C4-2B (cell line): Measurements from ENCODE around the gene BTBD8.

Experiments used
- ZFX ChIP-seq: fragments of 450-650 bp; IDR thresholded peaks from 2 replicates; pipeline ENCODE4 v1.6.1; 2017
- TF ChIP-seq, protein P1 (sequence below): fragments of 450-650 bp; conservative IDR thresholded peaks from 2 replicates; pipeline ENCODE4 v1.5.1; 2017; ENCODE audit warnings: mild to moderate bottlenecking

DNA sequence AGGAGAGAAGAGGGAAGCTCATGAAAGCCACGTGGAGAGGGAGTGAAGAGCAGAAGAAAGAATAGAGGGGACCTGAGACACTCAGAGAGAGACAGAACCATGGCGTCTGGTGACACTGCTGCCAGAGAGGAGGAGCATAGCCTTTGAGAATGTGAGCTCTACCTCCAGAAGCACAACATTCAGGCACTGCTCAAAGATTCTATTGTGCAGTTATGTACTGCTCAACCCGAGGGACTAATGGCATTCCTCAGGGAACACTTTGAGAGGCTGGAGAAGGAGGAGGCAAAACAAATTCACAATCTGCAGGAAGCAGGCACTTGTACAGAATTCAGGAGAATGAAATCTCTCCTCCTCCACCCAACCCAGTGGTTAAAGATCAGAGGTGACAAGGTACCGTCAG is 45.1 kb downstream of the BTBD8 start:
- TF ChIP-seq, protein P1, sequence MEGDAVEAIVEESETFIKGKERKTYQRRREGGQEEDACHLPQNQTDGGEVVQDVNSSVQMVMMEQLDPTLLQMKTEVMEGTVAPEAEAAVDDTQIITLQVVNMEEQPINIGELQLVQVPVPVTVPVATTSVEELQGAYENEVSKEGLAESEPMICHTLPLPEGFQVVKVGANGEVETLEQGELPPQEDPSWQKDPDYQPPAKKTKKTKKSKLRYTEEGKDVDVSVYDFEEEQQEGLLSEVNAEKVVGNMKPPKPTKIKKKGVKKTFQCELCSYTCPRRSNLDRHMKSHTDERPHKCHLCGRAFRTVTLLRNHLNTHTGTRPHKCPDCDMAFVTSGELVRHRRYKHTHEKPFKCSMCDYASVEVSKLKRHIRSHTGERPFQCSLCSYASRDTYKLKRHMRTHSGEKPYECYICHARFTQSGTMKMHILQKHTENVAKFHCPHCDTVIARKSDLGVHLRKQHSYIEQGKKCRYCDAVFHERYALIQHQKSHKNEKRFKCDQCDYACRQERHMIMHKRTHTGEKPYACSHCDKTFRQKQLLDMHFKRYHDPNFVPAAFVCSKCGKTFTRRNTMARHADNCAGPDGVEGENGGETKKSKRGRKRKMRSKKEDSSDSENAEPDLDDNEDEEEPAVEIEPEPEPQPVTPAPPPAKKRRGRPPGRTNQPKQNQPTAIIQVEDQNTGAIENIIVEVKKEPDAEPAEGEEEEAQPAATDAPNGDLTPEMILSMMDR = no peak
- no peak for TF ChIP-seq ZFX
